ENCODE results near the gene TNS1.

TNS1 gene

DNA sequence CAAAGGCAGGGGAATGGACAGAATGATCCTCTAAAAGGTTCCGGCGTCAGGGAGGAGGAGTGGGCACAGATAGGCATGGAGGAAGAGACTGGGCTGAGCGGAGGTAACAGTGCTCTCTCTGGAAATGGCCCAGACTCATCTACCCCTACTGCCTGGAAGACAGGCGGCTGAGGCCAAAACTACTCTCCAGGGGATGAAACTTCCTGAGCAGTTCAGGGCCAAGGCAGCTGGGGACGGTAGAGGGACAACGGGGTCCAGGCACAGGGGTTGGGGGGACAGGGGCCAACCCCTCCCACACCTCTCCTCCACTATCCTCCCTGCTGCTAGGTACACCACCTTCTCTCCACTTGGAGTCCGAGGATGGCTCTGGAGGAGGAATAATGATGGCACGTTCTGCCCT, 94.3 kb downstream of the TNS1 start:
- no peak for DNase-seq (ENCODE audit: low read depth)
- no peak overlapping the region for H3K4me3 ChIP-seq (ENCODE audit: low read length)
- TF ChIP-seq, protein P1, sequence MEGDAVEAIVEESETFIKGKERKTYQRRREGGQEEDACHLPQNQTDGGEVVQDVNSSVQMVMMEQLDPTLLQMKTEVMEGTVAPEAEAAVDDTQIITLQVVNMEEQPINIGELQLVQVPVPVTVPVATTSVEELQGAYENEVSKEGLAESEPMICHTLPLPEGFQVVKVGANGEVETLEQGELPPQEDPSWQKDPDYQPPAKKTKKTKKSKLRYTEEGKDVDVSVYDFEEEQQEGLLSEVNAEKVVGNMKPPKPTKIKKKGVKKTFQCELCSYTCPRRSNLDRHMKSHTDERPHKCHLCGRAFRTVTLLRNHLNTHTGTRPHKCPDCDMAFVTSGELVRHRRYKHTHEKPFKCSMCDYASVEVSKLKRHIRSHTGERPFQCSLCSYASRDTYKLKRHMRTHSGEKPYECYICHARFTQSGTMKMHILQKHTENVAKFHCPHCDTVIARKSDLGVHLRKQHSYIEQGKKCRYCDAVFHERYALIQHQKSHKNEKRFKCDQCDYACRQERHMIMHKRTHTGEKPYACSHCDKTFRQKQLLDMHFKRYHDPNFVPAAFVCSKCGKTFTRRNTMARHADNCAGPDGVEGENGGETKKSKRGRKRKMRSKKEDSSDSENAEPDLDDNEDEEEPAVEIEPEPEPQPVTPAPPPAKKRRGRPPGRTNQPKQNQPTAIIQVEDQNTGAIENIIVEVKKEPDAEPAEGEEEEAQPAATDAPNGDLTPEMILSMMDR (IDR thresholded peaks at IDR 0.05; ENCODE audit: insufficient read depth, low read depth, low read length, missing control alignments): no peak

GRCh38 chr2:217907266-217907665, 95.5 kb downstream of the TNS1 start:
- TF ChIP-seq, protein P1 (IDR thresholded peaks at IDR 0.05; ENCODE audit: insufficient read depth, low read depth, low read length, missing control alignments): no peak
- no peak for DNase-seq (ENCODE audit: low read depth)
- no peak overlapping the region for H3K4me3 ChIP-seq (ENCODE audit: low read length)

GRCh38 chr2:217906798-217907197, 96.0 kb downstream of the TNS1 start:
- no peak for DNase-seq (ENCODE audit: low read depth)
- no peak overlapping the region for H3K4me3 ChIP-seq (ENCODE audit: low read length)
- TF ChIP-seq, protein P1 (IDR thresholded peaks at IDR 0.05; ENCODE audit: insufficient read depth, low read depth, low read length, missing control alignments): no peak

GRCh38 chr2:217905896-217906295, 96.9 kb downstream of the TNS1 start:
- DNase-seq (ENCODE audit: low read depth): no peak

DNA sequence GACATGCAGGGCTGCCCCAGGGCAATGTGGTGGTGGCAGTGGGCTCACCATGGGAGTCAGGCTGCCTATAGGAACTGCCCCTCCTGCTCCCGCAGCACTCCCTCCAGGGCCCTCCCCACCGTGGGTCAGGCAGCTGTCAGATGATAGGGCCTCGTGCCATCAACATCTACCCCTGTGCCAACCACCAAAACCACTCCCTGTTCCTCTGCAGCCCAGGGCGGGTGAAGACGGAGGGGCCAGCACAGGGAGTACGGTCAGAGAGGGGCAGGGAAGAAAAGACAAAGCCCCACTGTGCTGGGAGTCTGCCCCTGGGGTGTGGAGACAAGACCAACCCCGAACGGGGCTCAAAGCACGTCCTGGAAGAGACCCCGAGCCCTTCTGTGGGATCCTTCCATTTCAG, 97.4 kb downstream of the TNS1 start:
- TF ChIP-seq, protein P1 (IDR thresholded peaks at IDR 0.05; ENCODE audit: insufficient read depth, low read depth, low read length, missing control alignments): no peak
- no peak for DNase-seq (ENCODE audit: low read depth)
- H3K4me3 ChIP-seq (ENCODE audit: low read length): no peak overlapping the region

More at GRCh38 chr2:217905896-217906295, 96.9 kb downstream of the TNS1 start:
- H3K4me3 ChIP-seq (ENCODE audit: low read length): no peak overlapping the region
- TF ChIP-seq, protein P1 (IDR thresholded peaks at IDR 0.05; ENCODE audit: insufficient read depth, low read depth, low read length, missing control alignments): no peak

- no peak overlapping the region for H3K4me3 ChIP-seq (ENCODE audit: low read length)
These were observed 98.2 kb downstream of the TNS1 start for GRCh38 chr2:217904614-217904965.

More at GRCh38 chr2:217904614-217904965, 98.2 kb downstream of the TNS1 start:
- no peak for DNase-seq (ENCODE audit: low read depth)
- TF ChIP-seq, protein P1 (IDR thresholded peaks at IDR 0.05; ENCODE audit: insufficient read depth, low read depth, low read length, missing control alignments): no peak

Data from epithelial cell of esophagus (primary cell).